Fibroblast of lung (primary cell): ENCODE measurements around the gene NDUFB7. TPM values are rescaled to one million over a fixed set of nuclear protein-coding genes. Genes with fewer than 3 reads are reported as not detected.
A peak's percentile ranks its signal among the peaks of the same experiment; 100 is the strongest.

Experiments
- DNase-seq, 2 donors: peaks; one replicate each; pipeline versions ENCODE4 v3.0.0 to v3.0.0-alpha.2; 2010; ENCODE audit warnings: low read depth in 2 of 2
- H2AFZ ChIP-seq: 2 replicates; pipeline ENCODE4 v1.5.1; 2012; ENCODE audit warnings: low read length, control low read depth, inconsistent platforms
- H3K27ac ChIP-seq: 2 replicates; pipeline ENCODE4 v1.5.1; 2011; ENCODE audit warnings: low read length, control low read depth; ENCODE audit not compliant: insufficient read depth
- H3K27me3 ChIP-seq: 2 replicates; pipeline ENCODE4 v1.5.1; 2011; ENCODE audit warnings: mild to moderate bottlenecking, low read length; ENCODE audit not compliant: control insufficient read depth, insufficient read depth
- H3K36me3 ChIP-seq: 2 replicates; pipeline ENCODE4 v1.5.1; 2011; ENCODE audit warnings: low read length; ENCODE audit not compliant: control insufficient read depth, insufficient read depth
- H3K4me1 ChIP-seq: 2 replicates; pipeline ENCODE4 v1.5.1; 2011; ENCODE audit warnings: low read length; ENCODE audit not compliant: control insufficient read depth, insufficient read depth; ENCODE audit errors: extremely low read depth
- H3K4me2 ChIP-seq: 2 replicates; pipeline ENCODE4 v1.5.1; 2011; ENCODE audit warnings: low read length, control low read depth; ENCODE audit not compliant: insufficient read depth; ENCODE audit errors: extremely low read depth
- H3K4me3 ChIP-seq, 4 experiments: fragments of 200-600 bp in 1 of 4; sonication (generic) in 1 of 4; replicated peaks in 1 of 4; 2 replicates each; pipeline ENCODE4 v1.5.1; 2011 to 2016; ENCODE audit warnings: low read length in 4 of 4, low read depth in 3 of 4, mild to moderate bottlenecking in 3 of 4, control low read depth in 2 of 4, inconsistent platforms in 1 of 4, mixed read lengths in 1 of 4; ENCODE audit not compliant: insufficient read depth in 1 of 4; ENCODE audit errors: control extremely low read depth in 1 of 4
- H3K79me2 ChIP-seq: 2 replicates; pipeline ENCODE4 v1.5.1; 2012; ENCODE audit warnings: mild to moderate bottlenecking, low read length, inconsistent platforms; ENCODE audit not compliant: control insufficient read depth, insufficient read depth
- H3K9ac ChIP-seq: 2 replicates; pipeline ENCODE4 v1.5.1; 2011; ENCODE audit warnings: mild to moderate bottlenecking, low read length, control low read depth; ENCODE audit not compliant: insufficient read depth
- H3K9me3 ChIP-seq: 2 replicates; pipeline ENCODE4 v1.5.1; 2012; ENCODE audit warnings: low read depth, low read length; ENCODE audit not compliant: control insufficient read depth, insufficient read depth
- H4K20me1 ChIP-seq: 2 replicates; pipeline ENCODE4 v1.5.1; 2011; ENCODE audit warnings: low read length; ENCODE audit not compliant: control insufficient read depth, insufficient read depth; ENCODE audit errors: extremely low read depth
- CTCF ChIP-seq, 2 donors: IDR thresholded peaks in 1 of 2; conservative IDR thresholded peaks in 1 of 2; 1 replicate in 1 of 2; 2 replicates in 1 of 2; pipeline ENCODE4 v1.5.1; 2011 to 2012; ENCODE audit warnings: low read length in 2 of 2, control low read depth in 1 of 2, inconsistent platforms in 1 of 2, low read depth in 1 of 2, mild to moderate bottlenecking in 1 of 2
- EZH2 ChIP-seq: IDR thresholded peaks from 2 replicates; pipeline ENCODE4 v1.5.1; 2012; ENCODE audit warnings: low read length, control low read depth, mild to moderate bottlenecking; ENCODE audit errors: missing control alignments
- polyA minus RNA-seq: library from RNA; depleted of rRNA, polyadenylated mRNA; stranded (reverse); fragments of >200 nt; gene quantifications from 2 replicates; pipeline ENCODE4 v1.2.3, GENCODE V29; 2011; ENCODE audit warnings: low replicate concordance
- polyA plus RNA-seq, 2 donors: library from polyadenylated mRNA; depleted of rRNA in 1 of 2; stranded (reverse) in 1 of 2; unstranded in 1 of 2; fragments of >200 nt; gene quantifications; 2 replicates each; pipeline ENCODE4 v1.2.1, GENCODE V29; 2011 to 2012; ENCODE audit warnings: missing spikeins in 1 of 2
- total RNA-seq: library from RNA; depleted of rRNA; stranded (reverse); fragments of >200 nt; gene quantifications from 2 replicates; pipeline ENCODE4 v1.2.1, GENCODE V29; 2014

NDUFB7 gene
- total RNA-seq: 253 and 274 TPM in 2 replicates
- 100 and 110 TPM in 2 replicates for polyA plus RNA-seq
- 221 and 267 TPM in 2 replicates for polyA plus RNA-seq (2012)
- polyA minus RNA-seq: 33.5 and 48.9 TPM in 2 replicates

- Histone ChIP-seq H3K27me3 (no peaks in the 10 kb centered on the region), H2AFZ (peak within 1 kb of the TSS; percentile 96), H3K79me2 (peaks cover 18% of the 10 kb centered on the region), H3K36me3 (peaks cover 5% of the 10 kb centered on the region), H4K20me1 (no peaks in the 10 kb centered on the region), H3K4me2 (peak within 1 kb of the TSS; percentile 84), H3K9ac (peak within 1 kb of the TSS; percentile 85), H3K27ac (peak within 1 kb of the TSS; percentile 68), H3K4me1 (peaks cover 6% of the 10 kb centered on the region), H3K4me3 (peak within 1 kb of the TSS; percentile 90 to 100 (median 97)), H3K9me3 (no peaks in the 10 kb centered on the region)
- TF ChIP-seq EZH2 (no peak), CTCF (conservative IDR thresholded peaks at IDR 0.05 in 1 of 2, IDR thresholded peaks at IDR 0.05 in 1 of 2; ENCODE audit: low read depth in 1 of 2, low read length in 2 of 2) (peak; percentile 51 to 62)
- peak; percentile 94 to 96 for DNase-seq
These were observed at the start of gene NDUFB7 for GRCh38 chr19:14571695-14572490. NDUFB7 (minus strand) TSS chr19:14572066; CDS start chr19:14572000, 66 bp downstream.

- H3K36me3 ChIP-seq: no peaks in the 10 kb centered on the region
- DNase-seq: no peak
These were observed 47.5 kb upstream of the NDUFB7 start for GRCh38 chr19:14619404-14619803.

More at GRCh38 chr19:14619404-14619803, 47.5 kb upstream of the NDUFB7 start:
- Histone ChIP-seq H3K4me2 (no peak overlapping the region), H4K20me1 (no peaks in the 10 kb centered on the region), H3K9me3 (no peaks in the 10 kb centered on the region), H2AFZ (no peak overlapping the region), H3K27me3 (no peaks in the 10 kb centered on the region), H3K4me3 (no peak overlapping the region), H3K9ac (no peak overlapping the region), H3K27ac (no peak overlapping the region), H3K4me1 (no peaks in the 10 kb centered on the region), H3K79me2 (no peaks in the 10 kb centered on the region)
- TF ChIP-seq CTCF (conservative IDR thresholded peaks at IDR 0.05 in 1 of 2, IDR thresholded peaks at IDR 0.05 in 1 of 2; ENCODE audit: low read depth in 1 of 2, low read length in 2 of 2) (no peak), EZH2 (no peak)
